ENCODE data around the gene COX4I2.

GRCh38 chr20:31680286-31681127, 42.8 kb downstream of the COX4I2 start:
- TF ChIP-seq, protein P1, sequence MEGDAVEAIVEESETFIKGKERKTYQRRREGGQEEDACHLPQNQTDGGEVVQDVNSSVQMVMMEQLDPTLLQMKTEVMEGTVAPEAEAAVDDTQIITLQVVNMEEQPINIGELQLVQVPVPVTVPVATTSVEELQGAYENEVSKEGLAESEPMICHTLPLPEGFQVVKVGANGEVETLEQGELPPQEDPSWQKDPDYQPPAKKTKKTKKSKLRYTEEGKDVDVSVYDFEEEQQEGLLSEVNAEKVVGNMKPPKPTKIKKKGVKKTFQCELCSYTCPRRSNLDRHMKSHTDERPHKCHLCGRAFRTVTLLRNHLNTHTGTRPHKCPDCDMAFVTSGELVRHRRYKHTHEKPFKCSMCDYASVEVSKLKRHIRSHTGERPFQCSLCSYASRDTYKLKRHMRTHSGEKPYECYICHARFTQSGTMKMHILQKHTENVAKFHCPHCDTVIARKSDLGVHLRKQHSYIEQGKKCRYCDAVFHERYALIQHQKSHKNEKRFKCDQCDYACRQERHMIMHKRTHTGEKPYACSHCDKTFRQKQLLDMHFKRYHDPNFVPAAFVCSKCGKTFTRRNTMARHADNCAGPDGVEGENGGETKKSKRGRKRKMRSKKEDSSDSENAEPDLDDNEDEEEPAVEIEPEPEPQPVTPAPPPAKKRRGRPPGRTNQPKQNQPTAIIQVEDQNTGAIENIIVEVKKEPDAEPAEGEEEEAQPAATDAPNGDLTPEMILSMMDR (IDR thresholded peaks at IDR 0.05): no peak
- TF ChIP-seq POLR2A (IDR thresholded peaks at IDR 0.05) (no peak), POLR2AphosphoS5 (IDR thresholded peaks at IDR 0.05) (no peak)
